ENCODE results near the gene TMEM41B.

DNA sequence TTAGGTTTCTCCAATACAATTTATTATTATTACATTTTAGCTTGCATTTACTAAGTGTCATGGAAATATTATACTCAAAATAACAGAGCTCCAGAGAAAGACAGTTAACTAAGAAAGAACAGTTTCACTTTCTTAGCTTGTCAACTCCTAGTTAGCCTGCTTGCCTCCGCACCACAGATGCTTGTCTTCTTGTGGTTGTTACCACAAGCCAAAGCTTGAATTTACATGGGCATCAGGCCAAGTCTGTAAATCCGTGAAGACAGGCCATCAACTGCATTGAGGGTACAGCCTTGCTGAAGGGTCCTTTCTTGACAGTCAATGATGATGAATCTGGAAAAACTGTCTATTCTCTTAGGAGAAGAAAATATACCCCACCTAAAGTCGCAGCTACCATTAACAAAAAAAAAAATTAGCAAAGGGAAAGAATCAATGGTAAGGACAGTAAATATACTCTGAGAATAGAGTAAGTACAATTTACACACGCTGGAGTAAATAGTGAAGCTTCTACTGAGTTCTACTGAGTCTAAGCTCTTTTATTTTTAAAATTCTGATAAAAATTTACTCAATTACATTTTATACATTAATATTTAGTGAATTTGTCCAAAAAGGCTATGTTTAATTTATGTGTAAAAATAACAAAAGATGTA is 33.6 kb downstream of the TMEM41B start:
- TF ChIP-seq, protein P1, sequence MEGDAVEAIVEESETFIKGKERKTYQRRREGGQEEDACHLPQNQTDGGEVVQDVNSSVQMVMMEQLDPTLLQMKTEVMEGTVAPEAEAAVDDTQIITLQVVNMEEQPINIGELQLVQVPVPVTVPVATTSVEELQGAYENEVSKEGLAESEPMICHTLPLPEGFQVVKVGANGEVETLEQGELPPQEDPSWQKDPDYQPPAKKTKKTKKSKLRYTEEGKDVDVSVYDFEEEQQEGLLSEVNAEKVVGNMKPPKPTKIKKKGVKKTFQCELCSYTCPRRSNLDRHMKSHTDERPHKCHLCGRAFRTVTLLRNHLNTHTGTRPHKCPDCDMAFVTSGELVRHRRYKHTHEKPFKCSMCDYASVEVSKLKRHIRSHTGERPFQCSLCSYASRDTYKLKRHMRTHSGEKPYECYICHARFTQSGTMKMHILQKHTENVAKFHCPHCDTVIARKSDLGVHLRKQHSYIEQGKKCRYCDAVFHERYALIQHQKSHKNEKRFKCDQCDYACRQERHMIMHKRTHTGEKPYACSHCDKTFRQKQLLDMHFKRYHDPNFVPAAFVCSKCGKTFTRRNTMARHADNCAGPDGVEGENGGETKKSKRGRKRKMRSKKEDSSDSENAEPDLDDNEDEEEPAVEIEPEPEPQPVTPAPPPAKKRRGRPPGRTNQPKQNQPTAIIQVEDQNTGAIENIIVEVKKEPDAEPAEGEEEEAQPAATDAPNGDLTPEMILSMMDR (IDR thresholded peaks at IDR 0.05) = no peak
- no peak for TF ChIP-seq POLR2A (IDR thresholded peaks at IDR 0.05)

Data from tibial nerve (tissue), 3 donors.